C4-2B (cell line): ENCODE measurements around the gene SPAG17.
A peak's percentile ranks its signal among the peaks of the same experiment; 100 is the strongest.

ENCODE experiments used
- H3K27ac ChIP-seq: fragments of 450-650 bp; 2 replicates; pipeline ENCODE4 v1.5.1; 2017
- ZFX ChIP-seq: fragments of 450-650 bp; IDR thresholded peaks from 2 replicates; pipeline ENCODE4 v1.6.1; 2017
- TF ChIP-seq, protein P1 (sequence below): fragments of 450-650 bp; conservative IDR thresholded peaks from 2 replicates; pipeline ENCODE4 v1.5.1; 2017; ENCODE audit warnings: mild to moderate bottlenecking

SPAG17 gene

DNA sequence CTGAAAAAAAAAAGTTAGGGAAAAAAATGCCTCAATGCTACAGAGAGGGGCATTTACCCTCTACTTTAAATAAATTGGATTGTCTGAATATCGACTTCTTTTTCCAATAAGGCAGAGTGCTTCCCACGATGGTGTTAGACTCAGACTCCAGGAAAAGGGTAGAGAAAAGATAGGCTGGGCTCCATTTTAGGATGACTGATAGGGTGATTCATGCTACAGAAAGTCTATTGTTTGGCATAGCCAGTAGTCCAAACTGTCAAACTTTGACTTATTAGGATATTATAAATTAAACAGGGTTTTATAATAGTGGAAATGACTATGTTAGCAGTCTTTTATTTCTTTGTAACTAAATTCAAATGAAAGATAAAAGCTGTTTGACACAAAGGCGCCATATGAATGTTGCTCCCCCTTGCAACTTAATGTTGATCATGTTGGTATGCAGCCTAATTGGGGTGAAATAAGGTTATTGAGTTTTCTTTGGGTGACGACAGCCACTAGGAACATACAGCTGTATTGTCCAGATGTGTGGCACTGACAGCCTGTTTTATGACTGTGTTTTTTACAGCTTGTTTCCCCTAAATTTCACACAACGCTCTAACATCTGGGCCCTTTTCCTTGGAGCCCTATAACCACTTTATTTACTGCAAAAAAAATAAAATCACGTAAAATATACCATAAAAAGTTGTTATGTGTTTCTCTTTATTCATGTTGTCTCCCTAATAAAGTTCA lies 69.3 kb downstream of the SPAG17 start:
- no peak overlapping the region; the same call in 1 of the 2 replicates for H3K27ac ChIP-seq

DNA sequence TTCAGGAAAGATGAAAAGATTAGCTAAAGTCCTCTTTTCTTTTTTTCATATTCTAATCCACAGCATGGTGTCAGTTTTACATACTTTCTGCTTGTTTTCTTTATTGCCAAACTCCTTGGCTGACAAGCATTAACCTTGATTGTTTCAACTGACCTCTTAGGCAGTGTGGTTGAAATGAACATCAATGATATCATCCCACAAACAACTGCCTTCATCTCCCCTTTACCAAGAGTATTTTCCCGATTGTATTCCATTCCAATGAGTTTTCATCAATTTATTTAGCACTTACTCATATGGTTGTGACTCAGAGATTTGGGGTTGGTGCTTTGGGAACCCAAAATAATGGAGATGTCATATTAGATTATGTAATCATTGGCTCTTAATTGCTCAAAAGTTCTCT lies 71.8 kb downstream of the SPAG17 start:
- no peak for TF ChIP-seq ZFX
- TF ChIP-seq, protein P1, sequence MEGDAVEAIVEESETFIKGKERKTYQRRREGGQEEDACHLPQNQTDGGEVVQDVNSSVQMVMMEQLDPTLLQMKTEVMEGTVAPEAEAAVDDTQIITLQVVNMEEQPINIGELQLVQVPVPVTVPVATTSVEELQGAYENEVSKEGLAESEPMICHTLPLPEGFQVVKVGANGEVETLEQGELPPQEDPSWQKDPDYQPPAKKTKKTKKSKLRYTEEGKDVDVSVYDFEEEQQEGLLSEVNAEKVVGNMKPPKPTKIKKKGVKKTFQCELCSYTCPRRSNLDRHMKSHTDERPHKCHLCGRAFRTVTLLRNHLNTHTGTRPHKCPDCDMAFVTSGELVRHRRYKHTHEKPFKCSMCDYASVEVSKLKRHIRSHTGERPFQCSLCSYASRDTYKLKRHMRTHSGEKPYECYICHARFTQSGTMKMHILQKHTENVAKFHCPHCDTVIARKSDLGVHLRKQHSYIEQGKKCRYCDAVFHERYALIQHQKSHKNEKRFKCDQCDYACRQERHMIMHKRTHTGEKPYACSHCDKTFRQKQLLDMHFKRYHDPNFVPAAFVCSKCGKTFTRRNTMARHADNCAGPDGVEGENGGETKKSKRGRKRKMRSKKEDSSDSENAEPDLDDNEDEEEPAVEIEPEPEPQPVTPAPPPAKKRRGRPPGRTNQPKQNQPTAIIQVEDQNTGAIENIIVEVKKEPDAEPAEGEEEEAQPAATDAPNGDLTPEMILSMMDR, result no peak
- H3K27ac ChIP-seq, result no peak overlapping the region

More for the DNA sequence above, 69.3 kb downstream of the SPAG17 start:
- no peak for TF ChIP-seq ZFX
- TF ChIP-seq, protein P1, result no peak

DNA sequence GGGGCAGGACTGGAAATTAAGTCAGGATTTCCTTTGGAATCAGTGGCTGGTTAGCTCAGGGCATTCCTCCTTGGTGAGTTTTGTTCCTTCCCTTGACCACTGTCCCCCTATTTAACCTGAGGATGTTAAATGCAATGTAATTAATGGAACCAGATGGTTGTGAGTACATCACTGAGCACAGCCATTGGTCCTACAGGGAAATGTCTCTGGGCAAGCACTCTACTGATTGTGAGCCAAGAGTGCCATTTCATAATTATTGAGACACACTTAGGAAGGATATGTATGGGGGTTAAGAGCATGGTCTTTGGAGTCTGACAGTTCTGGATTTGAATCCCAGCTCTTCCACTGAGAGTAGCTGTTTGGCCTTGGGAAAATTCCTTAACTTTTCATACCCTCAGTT lies 74.4 kb downstream of the SPAG17 start:
- TF ChIP-seq, protein P1, result no peak
- no peak for TF ChIP-seq ZFX

DNA sequence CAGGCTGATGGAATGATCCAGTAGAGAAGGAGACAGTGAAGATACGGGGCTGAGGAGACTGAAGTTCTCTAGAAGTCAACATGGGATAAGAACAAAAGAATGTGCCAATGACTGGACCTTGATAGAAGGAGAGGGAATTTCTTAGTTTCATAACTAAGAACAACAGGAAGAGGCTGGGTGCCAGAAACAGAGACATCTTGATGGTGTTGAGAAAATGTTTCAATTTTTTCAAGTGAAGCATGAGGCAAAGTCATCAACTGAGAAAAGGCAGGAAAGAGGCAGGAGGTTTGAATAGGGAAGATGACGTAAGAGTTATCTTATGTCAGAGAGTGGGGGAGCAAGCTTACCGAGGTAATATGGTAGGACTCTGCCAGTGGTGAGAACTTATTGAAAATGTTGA lies 80.1 kb downstream of the SPAG17 start:
- H3K27ac ChIP-seq, result no peak overlapping the region
- no peak for TF ChIP-seq ZFX
- TF ChIP-seq, protein P1, result no peak

More for the DNA sequence above, 74.4 kb downstream of the SPAG17 start:
- peak overlapping the region; percentile 49; the same call in 1 of the 2 replicates for H3K27ac ChIP-seq

DNA sequence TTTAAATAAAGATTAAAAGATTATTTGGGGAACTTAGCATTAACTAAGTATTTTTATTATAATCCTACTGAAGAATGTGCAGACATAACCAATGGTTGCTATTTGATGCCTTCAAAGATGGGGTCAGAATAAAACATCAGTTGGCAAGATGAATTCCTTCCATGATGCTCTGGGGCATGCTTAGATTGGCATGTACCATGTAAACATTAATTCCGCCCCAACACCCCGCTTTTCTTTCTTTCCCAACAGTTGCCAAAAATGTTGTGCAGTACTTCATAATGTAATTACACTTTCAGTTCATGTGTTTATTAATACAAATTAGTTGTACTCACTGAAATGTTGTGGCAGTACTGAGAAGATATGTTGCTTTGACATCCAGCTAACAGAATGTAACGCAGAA lies 82.6 kb downstream of the SPAG17 start:
- H3K27ac ChIP-seq, result peak overlapping the region; percentile 24

DNA sequence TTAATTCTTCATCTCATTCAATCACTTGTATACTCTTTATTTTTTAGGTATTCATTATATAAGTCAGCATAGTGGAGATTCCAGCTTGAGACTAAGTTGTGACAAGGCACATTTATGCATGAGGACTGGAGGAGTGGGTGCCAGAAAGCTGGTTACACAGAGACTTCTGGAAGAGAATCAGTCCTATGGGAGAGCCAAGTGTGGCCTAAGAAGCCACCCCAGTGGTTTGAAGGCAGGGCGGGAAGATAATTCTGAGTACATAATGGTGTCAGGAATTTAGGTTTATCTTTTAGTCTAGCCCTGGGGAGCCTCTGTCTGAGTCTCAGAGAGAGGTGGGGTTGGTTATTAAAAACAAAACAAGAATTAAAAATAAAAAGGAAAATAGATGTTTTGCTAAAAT lies 83.0 kb downstream of the SPAG17 start:
- H3K27ac ChIP-seq, result peak overlapping the region; percentile 96
- TF ChIP-seq, protein P1, result no peak
- no peak for TF ChIP-seq ZFX

More for the DNA sequence above, 82.6 kb downstream of the SPAG17 start:
- TF ChIP-seq ZFX, result no peak
- TF ChIP-seq, protein P1, result no peak

- peak overlapping the region; percentile 96 for H3K27ac ChIP-seq
- TF ChIP-seq, protein P1, result no peak
- no peak for TF ChIP-seq ZFX
These were observed 83.5 kb downstream of the SPAG17 start for GRCh38 chr1:118101515-118101844.
